ENCODE data around the gene COL4A2.

COL4A2 gene

DNA sequence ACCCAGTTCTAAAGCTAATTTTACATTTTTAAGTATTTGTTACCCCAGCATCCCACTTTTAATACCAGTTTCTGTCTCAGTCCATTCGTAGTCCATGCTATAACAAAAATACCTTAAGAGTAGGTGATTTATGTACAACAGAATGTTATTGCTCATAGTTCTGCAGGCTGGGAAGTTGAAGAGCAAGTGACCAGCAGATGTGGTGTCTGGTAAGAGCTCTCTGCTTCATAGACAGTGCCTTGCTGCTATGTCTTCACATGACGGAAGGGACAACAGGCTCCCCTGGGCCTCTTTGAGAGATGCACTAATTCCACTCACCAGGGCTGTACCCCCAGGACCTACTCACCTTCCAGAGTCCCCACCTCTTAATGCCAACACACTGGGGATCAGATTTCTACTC lies 96.6 kb downstream of the COL4A2 start:
- DNase-seq (ENCODE audit: extremely low spot score), result no peak
- ChIA-PET POLR2A (no interaction called here), CTCF (interaction anchor here (0.9 kb wide), 1 partner anchor 12 kb away, joined by 3 read pairs; no protein-coding TSS in a partner anchor)
- TF ChIP-seq LEF1 (IDR thresholded peaks at IDR 0.05; ENCODE audit: borderline replicate concordance) (no peak), FOXA1 (IDR thresholded peaks at IDR 0.05) (no peak), SP1 (IDR thresholded peaks at IDR 0.05) (no peak), SUZ12 (IDR thresholded peaks at IDR 0.05) (no peak), BHLHE40 (IDR thresholded peaks at IDR 0.05; ENCODE audit: borderline replicate concordance) (no peak), TARDBP (IDR thresholded peaks at IDR 0.05) (no peak), L3MBTL2 (conservative IDR thresholded peaks at IDR 0.05) (no peak), ARNT (IDR thresholded peaks at IDR 0.05) (no peak), FOXM1 (IDR thresholded peaks at IDR 0.05; ENCODE audit: borderline replicate concordance) (no peak), ZNF384 (IDR thresholded peaks at IDR 0.05) (no peak), HDGF (IDR thresholded peaks at IDR 0.05; ENCODE audit: borderline replicate concordance) (no peak), ELF4 (IDR thresholded peaks at IDR 0.05) (no peak), FOXK2 (IDR thresholded peaks at IDR 0.05) (no peak), CTBP1 (IDR thresholded peaks at IDR 0.05; ENCODE audit: borderline replicate concordance) (no peak), NFRKB (IDR thresholded peaks at IDR 0.05) (no peak)
- TF ChIP-seq, protein P1, sequence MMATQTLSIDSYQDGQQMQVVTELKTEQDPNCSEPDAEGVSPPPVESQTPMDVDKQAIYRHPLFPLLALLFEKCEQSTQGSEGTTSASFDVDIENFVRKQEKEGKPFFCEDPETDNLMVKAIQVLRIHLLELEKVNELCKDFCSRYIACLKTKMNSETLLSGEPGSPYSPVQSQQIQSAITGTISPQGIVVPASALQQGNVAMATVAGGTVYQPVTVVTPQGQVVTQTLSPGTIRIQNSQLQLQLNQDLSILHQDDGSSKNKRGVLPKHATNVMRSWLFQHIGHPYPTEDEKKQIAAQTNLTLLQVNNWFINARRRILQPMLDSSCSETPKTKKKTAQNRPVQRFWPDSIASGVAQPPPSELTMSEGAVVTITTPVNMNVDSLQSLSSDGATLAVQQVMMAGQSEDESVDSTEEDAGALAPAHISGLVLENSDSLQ (IDR thresholded peaks at IDR 0.05), result no peak

- ChIA-PET CTCF (interaction anchor here (0.9 kb wide), 1 partner anchor 11 kb away, joined by 3 read pairs; no protein-coding TSS in a partner anchor), POLR2A (no interaction called here)
- no peak for DNase-seq (ENCODE audit: extremely low spot score)
- TF ChIP-seq SUZ12 (IDR thresholded peaks at IDR 0.05) (no peak), NFRKB (IDR thresholded peaks at IDR 0.05) (no peak)
Observed at GRCh38 chr13:110404321-110404720, 97.2 kb downstream of the COL4A2 start.

DNA sequence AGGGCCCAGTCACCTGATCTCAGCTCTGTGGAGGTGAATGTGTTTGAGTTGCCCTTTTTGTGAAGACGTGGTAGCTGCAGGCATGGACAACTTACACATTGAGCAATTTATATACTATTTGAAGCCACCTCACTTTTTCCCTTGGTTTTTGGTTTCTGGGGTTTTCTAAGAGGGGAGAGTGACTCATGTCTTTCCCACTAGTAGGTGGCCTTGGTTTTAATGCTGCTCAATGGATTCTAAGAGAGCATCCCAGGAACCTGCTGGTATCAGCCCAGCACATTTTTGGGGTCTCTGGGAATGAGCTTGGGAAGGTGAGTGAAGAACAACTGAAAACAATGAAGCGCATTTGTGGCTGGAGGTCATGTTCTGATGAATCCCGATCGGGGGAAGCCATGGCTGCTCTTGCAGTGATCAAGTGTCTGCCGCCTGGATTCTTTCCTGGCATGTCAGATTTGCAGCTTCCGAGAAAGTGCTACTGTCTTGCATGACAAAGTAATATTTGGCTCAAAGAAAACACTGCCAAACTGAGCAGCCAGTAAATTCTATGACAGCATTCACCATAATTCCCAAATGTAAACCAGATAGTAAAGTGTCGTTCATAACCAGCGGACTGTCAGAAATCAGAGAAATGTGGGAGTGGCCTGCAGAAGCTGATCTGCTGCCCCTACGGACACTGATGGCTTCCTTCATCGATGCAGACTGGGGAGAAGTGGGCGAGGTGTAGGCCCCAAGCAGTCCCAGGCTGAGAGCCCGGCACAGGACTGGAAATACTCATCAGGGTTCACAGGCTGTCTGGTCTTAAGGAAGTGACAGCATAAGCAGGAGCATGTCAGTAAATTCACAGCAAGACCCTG lies 98.7 kb downstream of the COL4A2 start:
- ChIA-PET POLR2A (no interaction called here), CTCF (no interaction called here)
- TF ChIP-seq L3MBTL2 (conservative IDR thresholded peaks at IDR 0.05), result no peak
- TF ChIP-seq NFRKB (IDR thresholded peaks at IDR 0.05), result no peak
- TF ChIP-seq LEF1 (IDR thresholded peaks at IDR 0.05; ENCODE audit: borderline replicate concordance), result no peak
- no peak for TF ChIP-seq HDGF (IDR thresholded peaks at IDR 0.05; ENCODE audit: borderline replicate concordance)
- TF ChIP-seq SP1 (IDR thresholded peaks at IDR 0.05), result no peak
- TF ChIP-seq TARDBP (IDR thresholded peaks at IDR 0.05), result no peak
- TF ChIP-seq BHLHE40 (IDR thresholded peaks at IDR 0.05; ENCODE audit: borderline replicate concordance), result no peak
- no peak for TF ChIP-seq ZNF384 (IDR thresholded peaks at IDR 0.05)
- TF ChIP-seq SUZ12 (IDR thresholded peaks at IDR 0.05), result no peak
- no peak for DNase-seq (ENCODE audit: extremely low spot score)

DNA sequence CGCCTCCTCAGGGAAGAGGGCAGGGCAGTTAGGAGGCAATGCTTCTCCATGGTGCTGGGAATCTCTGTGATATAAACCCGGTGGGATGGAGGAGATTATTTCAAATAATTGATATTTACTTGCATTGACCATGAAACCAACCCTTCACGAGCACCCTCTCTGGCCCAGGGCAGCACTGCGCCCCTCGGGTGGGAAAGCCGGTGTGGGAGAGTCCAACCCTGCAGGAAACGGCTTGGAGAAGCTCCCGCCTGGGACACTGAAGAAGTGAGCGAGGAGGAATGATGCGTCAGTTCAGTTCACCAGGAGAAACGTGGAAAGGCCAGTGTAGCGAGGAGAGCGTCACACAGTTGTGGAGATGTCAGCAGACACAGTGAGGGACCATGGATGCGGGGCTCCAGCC lies 99.9 kb downstream of the COL4A2 start:
- POLR2A ChIA-PET, result no interaction called here
- no peak for DNase-seq (ENCODE audit: extremely low spot score)
- CTCF ChIA-PET, result no interaction called here
- TF ChIP-seq L3MBTL2 (conservative IDR thresholded peaks at IDR 0.05) (no peak), SP1 (IDR thresholded peaks at IDR 0.05) (no peak)
- TF ChIP-seq, protein P1 (IDR thresholded peaks at IDR 0.05), result no peak

DNA sequence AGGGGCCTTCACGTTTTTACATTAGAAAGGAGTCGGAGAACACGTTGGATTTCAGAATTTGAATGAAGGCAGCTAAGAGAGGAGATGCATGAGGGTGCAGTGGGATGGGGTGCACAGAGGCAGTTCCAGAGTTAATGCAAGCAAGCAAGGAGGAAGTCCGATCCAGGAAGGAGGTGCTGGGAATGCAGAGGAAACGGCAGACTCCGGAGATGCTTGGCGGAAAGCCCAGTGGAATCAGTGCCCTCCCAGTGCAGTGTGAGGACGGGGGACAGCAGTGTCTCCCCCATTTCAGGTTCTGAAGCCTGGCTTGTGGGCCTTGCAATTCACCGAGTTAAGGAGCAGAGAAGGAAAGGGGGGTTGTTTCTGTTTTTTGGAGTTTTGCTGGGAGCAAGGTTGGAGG lies 100.4 kb downstream of the COL4A2 start:
- POLR2A ChIA-PET, result no interaction called here
- DNase-seq (ENCODE audit: extremely low spot score), result no peak
- no peak for TF ChIP-seq ZNF384 (IDR thresholded peaks at IDR 0.05)
- TF ChIP-seq CTBP1 (IDR thresholded peaks at IDR 0.05; ENCODE audit: borderline replicate concordance), result no peak
- TF ChIP-seq ARNT (IDR thresholded peaks at IDR 0.05), result no peak
- no peak for TF ChIP-seq FOXK2 (IDR thresholded peaks at IDR 0.05)
- no peak for TF ChIP-seq L3MBTL2 (conservative IDR thresholded peaks at IDR 0.05)
- no peak for TF ChIP-seq FOXA1 (IDR thresholded peaks at IDR 0.05)
- TF ChIP-seq HDGF (IDR thresholded peaks at IDR 0.05; ENCODE audit: borderline replicate concordance), result no peak
- CTCF ChIA-PET, result no interaction called here

GRCh38 chr13:110408286-110408685 lies 101.2 kb downstream of the COL4A2 start:
- no peak for DNase-seq (ENCODE audit: extremely low spot score)
- ChIA-PET POLR2A (no interaction called here), CTCF (no interaction called here)
- TF ChIP-seq TARDBP (IDR thresholded peaks at IDR 0.05) (no peak), LEF1 (IDR thresholded peaks at IDR 0.05; ENCODE audit: borderline replicate concordance) (no peak), ELF4 (IDR thresholded peaks at IDR 0.05) (no peak)

- TF ChIP-seq ELF4 (IDR thresholded peaks at IDR 0.05) (no peak), SUZ12 (IDR thresholded peaks at IDR 0.05) (no peak)
- ChIA-PET POLR2A (no interaction called here), CTCF (interaction anchor here (2.3 kb wide), 1 partner anchor 187 kb away, joined by 9 read pairs; no protein-coding TSS in a partner anchor)
- DNase-seq (ENCODE audit: extremely low spot score), result no peak
Observed at GRCh38 chr13:110409581-110409992, 102.5 kb downstream of the COL4A2 start.

DNA sequence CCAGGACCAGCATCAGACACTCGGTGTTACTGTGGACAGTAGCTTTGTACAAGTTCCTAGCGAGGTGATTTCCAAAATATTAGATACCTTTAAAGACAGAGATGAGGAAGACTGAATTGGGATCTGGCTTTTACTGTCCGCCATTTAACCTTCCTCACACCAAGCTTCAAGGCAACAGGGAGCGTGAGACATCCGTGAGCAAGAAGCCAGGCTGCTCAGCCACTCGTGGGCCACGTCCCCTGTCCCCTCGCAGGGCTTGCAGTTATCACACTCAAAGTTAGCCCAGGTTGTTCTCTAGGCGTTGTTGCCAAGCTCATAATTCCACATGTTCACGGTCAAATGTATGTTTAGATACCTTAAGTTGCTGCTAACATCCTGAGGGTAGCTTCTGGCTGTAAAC lies 102.9 kb downstream of the COL4A2 start:
- ChIA-PET POLR2A (no interaction called here), CTCF (interaction anchor here (2.3 kb wide), 1 partner anchor 187 kb away, joined by 9 read pairs; no protein-coding TSS in a partner anchor)
- no peak for DNase-seq (ENCODE audit: extremely low spot score)
- no peak for TF ChIP-seq NFRKB (IDR thresholded peaks at IDR 0.05)
